ENCODE results near the gene TOM1L2.

Gene TOM1L2

GRCh38 chr17:17807440-17807839 lies 164.8 kb downstream of the TOM1L2 start:
- DNase-seq (ENCODE audit: low read depth in 2 of 2) = no peak

GRCh38 chr17:17806611-17807274 lies 165.5 kb downstream of the TOM1L2 start:
- DNase-seq (ENCODE audit: low read depth in 2 of 2) = no peak

- no peak for DNase-seq (ENCODE audit: low read depth in 2 of 2)
Observed at GRCh38 chr17:17806035-17806434, 166.2 kb downstream of the TOM1L2 start.

GRCh38 chr17:17805575-17805974 lies 166.6 kb downstream of the TOM1L2 start:
- DNase-seq (ENCODE audit: low read depth in 2 of 2) = no peak

GRCh38 chr17:17804007-17804406 lies 168.2 kb downstream of the TOM1L2 start:
- no peak for DNase-seq (ENCODE audit: low read depth in 2 of 2)

- no peak for DNase-seq (ENCODE audit: low read depth in 2 of 2)
Observed at GRCh38 chr17:17801800-17802481, 170.3 kb downstream of the TOM1L2 start.

DNA sequence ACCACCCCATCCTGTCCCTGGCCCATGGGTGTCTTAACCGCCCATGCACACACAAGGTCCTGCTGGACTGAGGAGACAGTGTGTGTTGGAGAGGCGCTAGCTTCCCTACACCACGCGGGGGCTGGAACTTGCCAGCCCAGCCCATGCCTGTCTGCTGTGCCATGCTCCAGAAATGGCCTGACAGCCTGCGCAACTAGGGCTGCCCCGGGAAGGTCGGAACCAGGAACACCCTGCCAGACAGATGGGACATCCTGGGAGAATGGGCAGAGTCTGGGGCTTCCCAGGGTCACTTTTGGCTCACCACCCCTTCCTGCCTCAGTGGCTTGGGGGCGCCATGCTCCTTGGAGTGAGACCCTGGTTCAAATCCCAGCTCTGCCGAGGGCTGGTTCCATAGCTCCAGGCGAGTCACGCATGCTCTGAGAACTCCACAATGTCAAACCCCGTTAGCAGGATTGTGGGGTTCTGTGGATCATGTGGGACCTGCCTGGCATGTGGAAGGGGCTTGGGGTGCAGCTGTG lies 171.6 kb downstream of the TOM1L2 start:
- no peak for DNase-seq (ENCODE audit: low read depth in 2 of 2)

GRCh38 chr17:17798573-17799255 lies 173.5 kb downstream of the TOM1L2 start:
- no peak for DNase-seq (ENCODE audit: low read depth in 2 of 2)

GRCh38 chr17:17798010-17798556 lies 174.1 kb downstream of the TOM1L2 start:
- DNase-seq (ENCODE audit: low read depth in 2 of 2) = no peak

GRCh38 chr17:17797119-17797809 lies 174.9 kb downstream of the TOM1L2 start:
- DNase-seq (ENCODE audit: low read depth in 2 of 2) = no peak

- DNase-seq (ENCODE audit: low read depth in 2 of 2) = no peak
Observed at GRCh38 chr17:17796787-17797061, 175.5 kb downstream of the TOM1L2 start.

DNA sequence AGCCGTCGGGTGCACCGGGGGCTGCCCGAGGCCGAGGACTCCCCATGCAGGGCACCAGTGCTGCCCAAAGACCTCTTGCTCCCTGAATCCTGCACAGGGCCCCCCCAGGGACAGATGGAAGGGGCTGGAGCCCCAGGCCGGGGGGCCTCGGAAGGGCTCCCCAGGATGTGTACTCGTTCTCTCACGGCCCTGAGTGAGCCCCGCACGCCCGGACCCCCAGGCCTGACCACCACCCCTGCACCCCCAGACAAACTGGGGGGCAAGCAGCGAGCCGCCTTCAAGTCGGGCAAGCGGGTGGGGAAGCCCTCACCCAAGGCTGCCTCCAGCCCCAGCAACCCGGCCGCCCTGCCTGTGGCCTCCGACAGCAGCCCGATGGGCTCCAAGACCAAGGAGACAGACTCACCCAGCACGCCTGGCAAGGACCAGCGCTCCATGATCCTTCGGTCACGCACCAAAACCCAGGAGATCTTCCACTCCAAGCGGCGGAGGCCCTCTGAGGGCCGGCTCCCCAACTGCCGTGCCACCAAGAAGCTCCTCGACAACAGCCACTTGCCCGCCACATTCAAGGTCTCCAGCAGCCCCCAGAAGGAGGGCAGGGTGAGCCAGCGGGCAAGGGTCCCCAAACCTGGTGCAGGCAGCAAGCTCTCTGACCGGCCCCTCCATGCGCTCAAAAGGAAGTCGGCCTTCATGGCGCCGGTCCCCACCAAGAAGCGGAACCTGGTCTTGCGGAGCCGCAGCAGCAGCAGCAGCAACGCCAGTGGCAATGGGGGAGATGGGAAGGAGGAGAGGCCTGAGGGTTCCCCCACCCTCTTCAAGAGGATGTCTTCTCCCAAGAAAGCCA lies 176.0 kb downstream of the TOM1L2 start:
- DNase-seq (ENCODE audit: low read depth in 2 of 2) = no peak

GRCh38 chr17:17795296-17795695 lies 176.9 kb downstream of the TOM1L2 start:
- no peak for DNase-seq (ENCODE audit: low read depth in 2 of 2)

DNA sequence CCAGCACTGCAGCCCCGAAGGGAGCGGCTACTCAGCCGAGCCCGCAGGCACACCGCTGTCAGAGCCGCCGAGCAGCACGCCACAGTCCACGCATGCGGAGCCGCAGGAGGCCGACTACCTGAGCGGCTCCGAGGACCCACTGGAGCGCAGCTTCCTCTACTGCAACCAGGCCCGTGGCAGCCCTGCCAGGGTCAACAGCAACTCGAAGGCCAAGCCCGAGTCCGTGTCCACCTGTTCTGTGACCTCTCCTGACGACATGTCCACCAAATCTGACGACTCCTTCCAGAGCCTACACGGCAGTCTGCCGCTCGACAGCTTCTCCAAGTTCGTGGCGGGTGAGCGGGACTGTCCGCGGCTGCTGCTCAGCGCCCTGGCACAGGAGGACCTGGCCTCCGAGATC lies 177.8 kb downstream of the TOM1L2 start:
- DNase-seq (ENCODE audit: low read depth in 2 of 2) = no peak

Measured in stimulated activated CD8-positive, alpha-beta memory T cell treated with anti-CD3 and anti-CD28 coated beads, Interleukin-2, amount 100 ng/mL, for 1 hour (primary cell).